DMS153 treated with DMSO at 0.1 percent for 48 hours (cell line): ENCODE data around the gene PJA2.
"Not testable (repeated sequence)": the region's sequence is repeated elsewhere in the genome, so short reads cannot be mapped to it uniquely, and the experiment has no call there.

Experiments
- DNase-seq: peaks from one replicate; lab custom pipeline; 2025; ENCODE audit not compliant: unreplicated experiment; lab: John Stamatoyannopoulos, UW

PJA2 gene

DNA sequence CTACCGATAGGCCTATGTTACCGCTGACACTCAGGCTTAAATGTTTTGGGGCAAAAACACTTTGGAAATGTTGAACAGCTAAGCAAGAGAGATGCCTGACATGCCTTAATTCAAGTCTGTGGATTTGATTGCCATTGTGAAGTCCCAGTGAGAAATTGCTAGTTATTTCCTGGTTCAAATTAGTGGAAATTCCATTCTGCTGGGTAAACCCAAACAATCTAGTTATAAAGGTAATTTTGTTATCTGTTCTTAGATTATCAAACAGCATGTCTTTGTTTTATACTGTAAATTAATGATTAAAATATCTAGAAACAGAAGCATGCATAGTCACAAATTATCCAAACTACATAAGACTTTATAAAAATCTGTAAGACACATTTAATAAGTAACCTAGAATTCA lies 96.6 kb downstream of the PJA2 start:
- no peak for DNase-seq

DNA sequence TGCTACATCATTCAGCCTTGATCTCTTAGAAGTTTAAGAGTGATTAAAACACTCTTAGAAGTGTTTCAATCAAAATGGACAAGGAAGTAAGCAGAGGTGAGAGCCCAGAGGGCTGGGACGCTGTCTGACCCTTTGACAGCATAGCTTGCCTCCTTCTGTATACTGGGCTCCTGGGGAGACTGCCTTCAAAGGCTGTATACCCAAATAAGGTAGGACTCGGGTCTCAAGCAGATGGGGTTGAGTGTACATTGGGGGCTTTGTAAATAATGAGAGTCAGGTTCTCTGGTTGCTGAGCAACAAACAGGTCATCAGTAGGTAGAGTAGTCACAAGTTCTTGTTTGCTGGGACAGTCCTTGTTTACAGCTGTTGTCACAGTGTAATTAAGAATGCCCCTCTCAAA lies 97.1 kb downstream of the PJA2 start:
- DNase-seq, result no peak

DNA sequence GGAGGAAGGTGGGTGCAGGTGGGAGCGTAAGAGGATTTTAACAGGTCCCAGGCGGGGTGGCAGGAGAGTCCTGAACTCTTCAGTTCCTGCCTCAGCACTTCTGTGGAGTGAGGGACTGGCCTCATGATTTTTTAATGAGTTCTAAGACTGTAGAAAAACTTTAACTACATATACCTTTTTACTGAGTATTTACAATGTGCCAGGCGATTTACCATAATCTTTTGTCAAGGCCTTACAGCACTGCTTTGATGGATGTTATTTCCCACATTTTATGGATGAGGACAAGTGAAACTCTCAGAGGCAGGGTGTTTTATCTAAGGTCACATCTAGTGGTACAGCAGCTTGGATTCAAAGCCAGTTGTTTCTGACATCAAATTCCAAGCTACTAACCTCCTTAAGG lies 99.5 kb downstream of the PJA2 start:
- DNase-seq, result no peak

DNA sequence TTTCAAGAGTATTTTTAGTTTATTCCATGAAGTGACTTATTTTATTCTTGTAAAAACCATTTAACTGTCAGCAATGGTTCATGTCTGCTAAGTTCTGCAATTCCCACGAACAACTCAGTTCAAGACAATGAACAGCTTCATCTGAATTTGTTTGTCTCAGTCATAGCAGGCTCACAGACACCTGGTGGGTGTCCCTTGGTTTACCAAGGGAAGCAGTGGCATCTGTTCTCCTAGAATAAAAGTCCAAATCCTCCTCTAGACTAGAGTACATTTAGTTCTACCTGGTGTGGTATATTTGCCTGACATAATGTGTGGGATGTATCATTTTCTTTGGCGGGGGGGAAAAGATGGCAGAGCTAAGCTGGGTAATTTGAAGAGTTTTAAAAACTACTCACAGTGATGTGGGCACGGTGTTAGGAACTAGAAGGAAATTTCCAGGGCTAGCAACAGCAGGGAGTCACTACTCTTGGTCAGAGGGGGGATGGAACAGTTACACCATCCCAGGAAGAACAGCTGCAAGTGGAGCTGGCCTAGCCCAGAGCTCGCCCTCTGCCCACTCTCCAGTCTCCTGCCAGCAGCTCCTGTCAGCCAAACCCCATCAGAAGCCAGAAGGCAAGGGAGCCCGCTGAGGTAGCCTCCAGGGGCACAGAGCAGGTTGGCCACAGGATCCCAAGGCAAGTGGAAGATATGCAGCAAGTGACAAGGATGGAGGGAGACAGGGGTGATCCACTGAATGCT lies 100.3 kb downstream of the PJA2 start:
- no peak for DNase-seq

DNA sequence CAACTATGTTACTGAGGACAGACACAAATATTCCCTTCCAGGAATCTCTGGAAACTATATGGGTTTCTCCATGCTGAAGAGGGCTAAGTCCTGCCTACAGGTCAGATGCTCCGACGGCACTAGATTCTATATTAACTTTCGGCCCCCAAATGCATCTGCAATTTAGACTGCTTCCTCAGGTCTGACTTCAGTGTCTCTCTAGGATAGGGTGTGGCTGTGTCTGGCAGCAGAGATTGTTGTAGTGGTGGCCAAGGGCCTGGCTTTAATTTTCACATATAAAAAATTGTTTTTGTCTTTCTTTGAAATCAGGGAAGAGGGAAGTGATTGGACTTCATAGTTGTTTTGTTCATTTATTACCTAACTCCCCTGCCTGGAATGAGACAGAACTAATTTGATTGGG lies 101.8 kb downstream of the PJA2 start:
- DNase-seq, result no peak

DNA sequence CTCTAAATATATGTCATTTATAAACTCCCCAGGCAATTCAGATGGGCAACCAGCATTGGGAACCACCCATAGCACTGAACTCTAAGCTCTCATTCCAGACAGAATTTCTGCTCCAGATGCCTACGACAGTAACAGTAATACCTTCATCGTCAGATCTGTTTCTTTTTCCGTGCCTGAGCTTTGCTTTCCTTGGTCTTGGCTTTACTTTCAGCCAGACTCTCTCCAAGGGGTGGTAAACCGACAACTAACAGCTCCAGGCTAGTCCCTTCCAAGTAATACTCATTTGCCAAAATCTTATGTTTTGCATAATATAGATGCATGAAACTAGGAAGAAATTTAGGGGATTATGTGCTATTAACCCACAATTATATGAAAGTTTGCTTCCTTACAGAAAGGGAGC lies 102.3 kb downstream of the PJA2 start:
- DNase-seq, result no peak

DNA sequence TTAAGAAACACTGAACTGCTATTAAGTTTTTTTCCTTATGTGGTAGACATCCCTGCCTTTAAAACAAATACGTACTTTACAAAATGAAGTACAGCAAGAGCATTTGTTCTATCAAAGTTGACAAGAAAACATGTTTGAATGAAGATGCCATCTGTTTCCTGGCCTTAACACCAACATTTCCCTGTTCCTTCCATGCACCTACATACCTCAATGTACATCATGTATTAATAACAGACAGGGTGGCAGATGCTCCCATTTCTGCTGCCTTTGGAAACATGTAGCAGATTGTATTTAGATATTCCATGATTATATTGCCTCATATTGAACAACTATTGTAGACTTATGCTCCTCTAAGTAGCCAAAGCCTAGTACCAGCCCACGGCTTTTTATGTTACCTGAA lies 104.4 kb downstream of the PJA2 start:
- DNase-seq, result no peak

DNA sequence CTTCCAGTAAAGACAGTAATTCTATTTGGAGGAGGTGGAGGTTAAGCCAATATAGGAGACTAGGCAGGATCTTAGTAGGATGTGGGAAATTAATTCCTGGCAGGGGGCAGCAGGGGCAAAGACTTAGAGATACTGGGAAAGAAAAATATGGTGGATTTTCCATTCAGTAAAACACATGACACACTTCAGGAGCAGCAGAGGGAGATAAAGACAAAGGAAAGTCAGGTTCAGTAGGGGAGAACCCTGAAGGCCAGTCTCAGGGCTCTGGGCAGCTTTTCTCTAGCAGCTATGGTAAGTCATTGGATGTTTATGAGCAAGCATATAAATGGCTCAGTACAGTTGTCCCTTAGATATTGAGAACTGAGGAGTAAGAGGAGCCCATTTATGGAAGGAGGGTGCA lies 105.5 kb downstream of the PJA2 start:
- DNase-seq, result no peak

DNA sequence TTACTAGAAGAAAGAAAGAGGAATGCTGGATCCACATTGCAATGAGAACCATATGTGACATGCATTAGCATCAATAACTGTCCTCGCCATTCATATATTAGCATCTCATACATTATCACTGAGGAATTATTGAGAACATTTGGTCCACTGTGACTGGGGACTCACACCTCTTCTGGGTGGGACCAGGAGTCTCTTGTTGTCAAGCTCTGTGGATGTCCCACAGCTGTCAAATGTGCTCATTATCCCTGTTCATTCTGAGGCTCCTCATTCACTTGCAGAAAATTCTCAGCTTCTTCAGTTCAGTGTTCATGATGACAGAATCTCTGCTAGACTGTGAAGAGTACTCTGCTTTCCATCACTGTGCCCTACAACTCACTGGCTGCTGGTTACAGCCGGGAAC lies 109.4 kb downstream of the PJA2 start:
- DNase-seq, result no peak

DNA sequence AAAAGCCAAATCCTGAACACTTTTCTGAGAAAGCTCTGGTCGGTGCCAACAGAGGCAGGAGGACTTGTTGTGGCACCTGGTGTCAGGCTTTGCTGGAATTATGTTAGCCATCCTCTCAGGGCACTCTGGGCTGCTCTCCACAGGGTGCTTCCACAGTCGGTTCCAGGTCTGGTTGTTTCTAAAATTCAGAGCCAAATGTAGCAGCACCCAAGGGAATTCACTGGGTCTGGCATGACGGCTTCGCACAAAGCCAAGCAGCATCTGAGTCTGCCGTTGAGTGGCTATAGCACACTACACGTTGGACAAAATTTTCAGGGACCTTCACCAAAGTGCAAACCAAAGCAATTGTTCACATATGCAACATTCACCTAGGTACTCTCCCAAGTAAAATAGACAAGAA lies 110.2 kb downstream of the PJA2 start:
- DNase-seq, result no peak

DNA sequence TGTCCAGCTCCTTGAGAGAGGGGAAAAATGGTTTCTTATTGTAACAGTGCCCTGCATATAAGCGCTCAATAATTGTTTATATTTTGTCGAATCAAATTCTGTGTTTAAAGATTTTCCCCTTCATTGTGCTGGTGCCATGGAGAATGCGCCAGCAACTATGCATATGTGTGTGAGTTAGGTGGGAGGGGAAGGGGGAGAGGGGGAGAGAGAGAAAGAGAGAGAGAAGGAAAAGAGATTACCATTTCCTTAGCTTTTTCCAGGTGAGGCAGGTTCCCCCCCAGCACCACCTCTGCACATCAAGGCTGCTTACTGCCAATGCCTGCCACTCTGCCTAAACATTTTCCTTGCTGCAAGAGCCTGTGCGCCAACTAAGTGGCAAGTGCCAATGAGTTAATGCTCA lies 111.0 kb downstream of the PJA2 start:
- DNase-seq, result no peak

DNA sequence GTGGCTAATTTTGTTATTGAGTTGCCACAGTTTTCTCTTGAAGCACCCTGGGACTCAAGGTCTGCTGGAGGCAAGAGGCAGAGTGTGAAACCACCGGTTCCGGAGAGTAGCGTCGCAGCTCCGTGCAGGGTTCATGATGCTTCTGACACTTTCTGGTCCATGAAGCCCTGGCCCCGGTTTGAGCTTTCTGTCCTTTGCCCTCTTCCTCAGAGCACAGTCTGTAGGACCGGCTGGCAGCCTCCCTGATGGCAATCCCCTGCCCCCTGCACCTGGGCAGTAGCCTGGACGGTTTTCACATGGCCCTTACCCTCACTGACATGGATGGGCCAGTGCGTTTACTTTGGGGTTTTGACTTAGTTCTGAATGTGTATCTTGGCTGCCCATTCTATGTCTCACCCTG lies 111.9 kb downstream of the PJA2 start:
- DNase-seq, result no peak

DNA sequence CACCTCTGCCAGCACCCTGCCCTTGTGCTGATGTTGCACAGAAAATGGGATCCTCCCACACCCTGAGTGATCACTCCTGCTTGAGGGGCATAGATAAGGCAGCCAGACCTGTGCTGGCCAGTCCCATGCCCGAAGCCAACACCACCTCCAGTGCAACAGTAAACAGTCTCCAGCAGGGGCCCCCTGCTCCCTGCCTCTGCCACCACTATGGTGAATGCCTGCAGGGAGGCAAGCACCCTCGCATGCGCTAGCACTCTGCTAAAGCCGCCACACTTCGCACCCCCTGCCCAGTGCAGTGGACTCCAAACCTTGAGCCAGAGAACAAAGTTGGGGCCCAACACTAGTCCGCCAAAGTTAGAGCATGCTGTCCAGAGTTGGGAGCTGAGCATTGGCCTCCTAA lies 118.7 kb downstream of the PJA2 start:
- DNase-seq, result no peak

DNA sequence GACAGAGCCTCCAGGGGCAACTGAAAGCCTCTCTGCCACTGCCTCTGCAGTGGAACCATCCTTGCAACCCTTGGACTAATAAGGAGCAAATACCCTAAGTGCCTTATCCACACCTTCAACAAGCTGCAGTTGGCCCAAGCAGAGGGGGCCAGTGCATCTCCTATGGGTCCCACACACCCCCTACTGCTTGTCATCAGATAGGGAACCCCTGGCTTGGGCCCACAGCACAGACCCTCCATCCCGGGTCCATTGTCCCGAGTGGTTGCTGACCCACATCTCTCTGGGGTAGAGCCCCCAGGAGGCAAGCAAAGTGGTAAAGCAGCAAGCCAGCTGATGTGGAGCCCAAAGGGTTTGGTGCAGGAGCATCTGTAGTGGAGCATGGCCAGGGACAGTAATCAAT lies 119.5 kb downstream of the PJA2 start:
- no peak for DNase-seq

DNA sequence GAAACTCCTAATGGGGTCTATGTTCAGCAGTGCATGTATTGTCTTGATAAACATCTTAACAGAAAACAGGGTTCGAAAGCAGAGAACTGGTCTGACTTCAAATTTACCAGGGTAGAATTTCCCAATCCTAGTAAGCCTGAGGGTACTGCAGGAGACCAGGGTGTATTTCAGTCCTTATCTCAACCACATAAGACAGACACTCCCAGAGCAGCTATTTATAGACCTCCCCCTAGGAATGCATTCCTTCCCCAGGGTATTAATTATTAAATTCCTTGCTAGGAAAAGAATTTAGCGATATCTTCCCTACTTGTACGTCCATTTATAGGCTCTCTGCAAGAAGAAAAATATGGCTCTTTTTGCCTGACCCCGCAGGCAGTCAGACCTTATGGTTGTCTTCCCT lies 123.1 kb downstream of the PJA2 start:
- not testable (repeated sequence) for DNase-seq
